ENCODE results near the gene RNF157.
A peak's percentile ranks its signal among the peaks of the same experiment; 100 is the strongest.

The RNF157 gene

DNA sequence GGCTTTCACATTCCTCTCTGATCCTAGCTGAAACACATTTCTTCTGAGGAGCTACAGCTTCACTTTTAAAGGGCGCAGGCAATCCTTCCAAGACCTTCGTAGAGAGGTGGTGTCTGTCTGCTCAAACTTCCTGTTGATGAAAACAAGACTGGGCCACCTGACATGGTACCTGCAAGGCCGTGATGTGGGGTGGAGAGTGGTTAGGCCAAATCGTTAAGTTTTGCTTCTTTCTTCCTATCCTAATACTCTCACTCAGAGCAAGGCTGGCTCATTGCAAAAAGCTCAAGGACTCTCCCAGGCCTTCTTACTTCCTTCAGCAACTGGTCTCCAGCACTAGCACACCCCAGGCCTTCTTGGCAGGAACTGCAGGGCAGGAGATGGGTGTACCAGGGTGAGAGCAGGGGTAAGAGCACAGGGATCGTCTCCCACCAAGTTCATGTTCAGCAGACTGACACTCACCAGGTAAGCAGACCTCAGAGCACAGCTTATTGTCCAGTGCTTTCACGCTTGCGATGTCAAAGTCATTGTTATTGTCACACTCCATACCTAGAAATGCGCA, 88.3 kb downstream of the RNF157 start:
- POLR2A ChIA-PET, result no interaction called here
- CTCF ChIA-PET, result interaction anchor here (1.4 to 3.8 kb wide), 5 partner anchors 15 to 138 kb away, joined by 4 to 28 read pairs (median 7); no protein-coding TSS in a partner anchor
- H3K4me3 ChIP-seq (ENCODE audit: low read depth, low read length), result no peak overlapping the region
- no peak for TF ChIP-seq CTCF (IDR thresholded peaks at IDR 0.05; ENCODE audit: insufficient read depth, low read length, missing control alignments)
- no peak for DNase-seq (ENCODE audit: low read depth, low spot score)

GRCh38 chr17:76150712-76151622, 89.3 kb downstream of the RNF157 start:
- ChIA-PET POLR2A (no interaction called here), CTCF (interaction anchor here (1.0 to 3.8 kb wide), 10 partner anchors 8 to 137 kb away, joined by 3 to 28 read pairs (median 5); partner anchors contain the start of gene FOXJ1)
- no peak for DNase-seq (ENCODE audit: low read depth, low spot score)
- TF ChIP-seq CTCF (IDR thresholded peaks at IDR 0.05; ENCODE audit: insufficient read depth, low read length, missing control alignments), result no peak
- no peak overlapping the region for H3K4me3 ChIP-seq (ENCODE audit: low read depth, low read length)

DNA sequence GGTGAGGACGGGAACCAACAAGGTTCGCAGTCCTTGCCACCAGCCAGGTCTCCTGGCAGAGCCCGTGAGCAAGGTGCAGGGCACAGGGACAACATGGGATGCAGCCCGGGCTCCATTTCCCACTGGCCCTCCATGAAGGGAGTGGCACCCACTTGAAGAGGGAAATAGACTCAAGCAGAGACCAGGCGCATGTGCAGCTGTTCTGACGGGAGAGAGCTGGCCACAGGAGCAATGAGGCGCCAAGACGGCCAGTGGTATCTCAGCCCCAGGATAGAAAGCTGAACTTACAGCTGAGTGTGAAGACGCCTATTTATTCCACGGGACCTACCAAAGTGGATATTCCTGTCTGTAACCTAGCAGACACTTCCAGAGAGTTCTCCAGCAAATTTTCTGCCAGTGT, 91.1 kb downstream of the RNF157 start:
- no peak for TF ChIP-seq CTCF (IDR thresholded peaks at IDR 0.05; ENCODE audit: insufficient read depth, low read length, missing control alignments)
- H3K4me3 ChIP-seq (ENCODE audit: low read depth, low read length), result no peak overlapping the region
- ChIA-PET CTCF (interaction anchor here (1.0 to 1.4 kb wide), 4 partner anchors 17 to 131 kb away, joined by 3 to 5 read pairs (median 4); no protein-coding TSS in a partner anchor), POLR2A (no interaction called here)
- DNase-seq (ENCODE audit: low read depth, low spot score), result no peak

DNA sequence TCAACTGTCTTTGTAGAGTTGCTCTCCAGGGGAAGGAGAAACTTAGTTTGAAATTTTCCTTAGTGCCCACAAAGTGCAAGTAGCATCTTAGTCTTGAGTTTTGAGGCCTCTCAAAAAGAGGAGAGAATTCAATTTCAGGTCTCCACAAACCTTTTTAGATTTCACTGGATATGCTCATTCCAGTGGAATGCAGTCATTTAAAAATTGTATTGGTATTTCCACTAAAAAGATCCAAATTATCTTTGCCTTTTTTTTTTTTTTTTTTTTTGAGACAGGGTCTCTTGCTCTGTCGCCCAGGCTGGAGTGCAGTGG, 92.3 kb downstream of the RNF157 start:
- POLR2A ChIA-PET, result no interaction called here
- TF ChIP-seq CTCF (IDR thresholded peaks at IDR 0.05; ENCODE audit: insufficient read depth, low read length, missing control alignments), result no peak
- no peak overlapping the region for H3K4me3 ChIP-seq (ENCODE audit: low read depth, low read length)
- CTCF ChIA-PET, result interaction anchor here (0.6 to 1.1 kb wide), 2 partner anchors 19 to 1253 kb away, joined by 3 read pairs; no protein-coding TSS in a partner anchor
- no peak for DNase-seq (ENCODE audit: low read depth, low spot score)

DNA sequence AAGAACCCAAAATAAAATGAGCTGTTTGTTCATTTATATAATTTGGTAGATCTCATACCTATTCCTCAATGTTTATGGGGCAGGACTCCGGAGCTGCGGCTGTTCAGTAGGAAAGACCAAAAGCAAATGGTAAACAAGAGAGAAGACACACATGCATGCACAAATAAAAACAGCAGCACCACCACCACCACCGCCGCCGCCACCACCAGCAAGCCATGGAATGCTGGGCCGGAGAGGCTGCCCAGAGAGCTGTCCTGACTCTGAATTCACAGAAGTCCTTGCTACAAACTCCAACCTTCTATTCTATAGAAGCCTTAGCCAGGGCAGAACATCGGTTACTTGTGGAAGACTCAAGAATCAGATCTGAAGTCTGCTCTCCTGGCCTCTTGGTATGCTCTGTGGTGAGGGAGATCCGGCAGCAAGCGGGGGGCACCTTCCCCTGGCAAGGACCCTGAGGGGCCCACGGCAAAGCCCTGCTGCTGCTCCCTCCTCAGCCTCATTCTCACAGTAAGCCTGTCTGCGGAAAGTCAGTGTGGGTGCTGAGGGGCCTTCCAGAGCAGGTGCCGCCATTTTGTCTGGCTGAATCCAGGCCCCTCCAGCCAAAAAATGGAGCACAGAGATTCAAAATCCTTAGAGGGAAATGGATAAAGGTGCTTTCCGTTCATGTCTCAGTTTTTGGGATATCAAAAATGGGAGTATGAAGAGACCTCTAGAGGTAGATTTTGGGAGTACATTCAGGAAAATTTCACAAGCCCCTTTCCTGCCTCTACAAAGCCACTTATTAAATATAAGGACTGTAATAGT, 92.9 kb downstream of the RNF157 start:
- peak; percentile 33 for TF ChIP-seq CTCF (IDR thresholded peaks at IDR 0.05; ENCODE audit: insufficient read depth, low read length, missing control alignments)
- ChIA-PET CTCF (interaction anchor here (0.7 to 3.2 kb wide), 14 partner anchors 11 to 251 kb away, joined by 3 to 27 read pairs (median 4); no protein-coding TSS in a partner anchor), POLR2A (no interaction called here)
- H3K4me3 ChIP-seq (ENCODE audit: low read depth, low read length), result no peak overlapping the region
- no peak for DNase-seq (ENCODE audit: low read depth, low spot score)
